C4-2B (cell line): Measurements from ENCODE around the gene SPAG4.

ENCODE experiments used
- ZFX ChIP-seq: fragments of 450-650 bp; IDR thresholded peaks from 2 replicates; pipeline ENCODE4 v1.6.1; 2017
- TF ChIP-seq, protein P1 (sequence below): fragments of 450-650 bp; conservative IDR thresholded peaks from 2 replicates; pipeline ENCODE4 v1.5.1; 2017; ENCODE audit warnings: mild to moderate bottlenecking

DNA sequence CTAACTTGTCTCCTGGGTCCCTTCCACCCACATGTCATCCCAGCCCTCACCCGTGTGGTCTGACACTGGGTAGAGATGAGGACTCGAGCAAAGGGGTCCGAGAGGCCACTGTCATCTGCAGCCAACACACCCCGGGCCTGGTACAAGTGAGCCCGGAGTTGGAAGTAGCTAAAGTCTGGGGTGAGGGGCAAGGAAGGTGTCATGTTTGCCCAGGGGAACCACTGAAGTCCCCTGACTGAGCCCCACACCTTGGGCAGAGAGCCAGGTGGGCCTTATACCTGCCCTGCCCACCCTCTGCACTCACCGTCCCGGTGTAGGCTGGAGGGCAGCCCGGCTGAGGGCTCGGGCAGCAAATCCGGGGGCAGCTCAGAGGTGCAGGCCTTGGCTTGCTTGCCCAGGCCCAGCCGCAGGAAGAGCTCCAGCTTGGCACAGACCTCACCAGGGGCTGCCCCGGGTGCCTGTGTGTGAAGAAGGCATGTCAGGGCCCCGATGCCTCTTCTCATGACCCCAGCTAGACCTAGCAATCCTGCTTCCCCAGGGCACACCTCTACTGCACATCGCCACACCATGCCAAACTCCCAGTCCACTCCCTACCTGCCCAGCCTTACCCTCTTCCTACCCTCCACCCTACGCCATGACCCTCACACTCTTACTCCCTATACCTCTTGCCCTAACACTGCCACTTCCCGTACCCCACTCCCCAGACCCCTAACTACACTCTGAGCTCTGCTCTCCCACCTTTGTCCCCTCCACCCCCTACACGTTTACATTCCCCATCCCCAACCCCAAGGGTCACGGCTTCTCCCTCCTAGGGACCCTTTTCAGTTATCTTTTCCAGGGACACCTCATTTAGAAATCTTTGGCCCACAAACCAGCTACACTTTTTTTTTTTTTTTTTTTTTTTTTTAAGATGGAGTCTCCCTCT, 31.7 kb upstream of the SPAG4 start:
- TF ChIP-seq, protein P1, sequence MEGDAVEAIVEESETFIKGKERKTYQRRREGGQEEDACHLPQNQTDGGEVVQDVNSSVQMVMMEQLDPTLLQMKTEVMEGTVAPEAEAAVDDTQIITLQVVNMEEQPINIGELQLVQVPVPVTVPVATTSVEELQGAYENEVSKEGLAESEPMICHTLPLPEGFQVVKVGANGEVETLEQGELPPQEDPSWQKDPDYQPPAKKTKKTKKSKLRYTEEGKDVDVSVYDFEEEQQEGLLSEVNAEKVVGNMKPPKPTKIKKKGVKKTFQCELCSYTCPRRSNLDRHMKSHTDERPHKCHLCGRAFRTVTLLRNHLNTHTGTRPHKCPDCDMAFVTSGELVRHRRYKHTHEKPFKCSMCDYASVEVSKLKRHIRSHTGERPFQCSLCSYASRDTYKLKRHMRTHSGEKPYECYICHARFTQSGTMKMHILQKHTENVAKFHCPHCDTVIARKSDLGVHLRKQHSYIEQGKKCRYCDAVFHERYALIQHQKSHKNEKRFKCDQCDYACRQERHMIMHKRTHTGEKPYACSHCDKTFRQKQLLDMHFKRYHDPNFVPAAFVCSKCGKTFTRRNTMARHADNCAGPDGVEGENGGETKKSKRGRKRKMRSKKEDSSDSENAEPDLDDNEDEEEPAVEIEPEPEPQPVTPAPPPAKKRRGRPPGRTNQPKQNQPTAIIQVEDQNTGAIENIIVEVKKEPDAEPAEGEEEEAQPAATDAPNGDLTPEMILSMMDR, result no peak
- TF ChIP-seq ZFX, result no peak
